GM19099 (cell line): Measurements from ENCODE around the gene CSTF2.

Experiments used
- POLR2A ChIP-seq: IDR thresholded peaks from 3 replicates; pipeline ENCODE4 v1.6.1; 2011; ENCODE audit warnings: low read depth; ENCODE audit not compliant: insufficient read length; ENCODE audit errors: extremely low read depth

The CSTF2 gene

GRCh38 chrX:100819837-100820666 lies at the start of gene CSTF2:
CSTF2 (plus strand) TSS chrX:100820391; CDS start chrX:100820417, 26 bp downstream.
- peak; percentile 77 for TF ChIP-seq POLR2A

GRCh38 chrX:100797359-100797758 lies 22.8 kb upstream of the CSTF2 start:
- TF ChIP-seq POLR2A: no peak

- TF ChIP-seq POLR2A: no peak
These were observed 21.5 kb upstream of the CSTF2 start for GRCh38 chrX:100798484-100799214.

GRCh38 chrX:100802843-100803242 lies 17.3 kb upstream of the CSTF2 start:
- TF ChIP-seq POLR2A: no peak

GRCh38 chrX:100804780-100805179 lies 15.4 kb upstream of the CSTF2 start:
- no peak for TF ChIP-seq POLR2A

- TF ChIP-seq POLR2A: no peak
These were observed 7.7 kb upstream of the CSTF2 start for GRCh38 chrX:100812216-100813158.

- TF ChIP-seq POLR2A: no peak
These were observed 2.9 kb upstream of the CSTF2 start for GRCh38 chrX:100817340-100817739.

GRCh38 chrX:100819534-100819836 lies 706 bp upstream of the CSTF2 start:
- no peak for TF ChIP-seq POLR2A

GRCh38 chrX:100829730-100830129 lies 9.5 kb downstream of the CSTF2 start:
- no peak for TF ChIP-seq POLR2A

GRCh38 chrX:100830143-100830542 lies 10.0 kb downstream of the CSTF2 start:
- no peak for TF ChIP-seq POLR2A

GRCh38 chrX:100830547-100830946 lies 10.4 kb downstream of the CSTF2 start:
- no peak for TF ChIP-seq POLR2A

- TF ChIP-seq POLR2A: no peak
These were observed 11.2 kb downstream of the CSTF2 start for GRCh38 chrX:100831219-100831946.

GRCh38 chrX:100850317-100850716 lies 30.1 kb downstream of the CSTF2 start:
- TF ChIP-seq POLR2A: no peak

- TF ChIP-seq POLR2A: no peak
These were observed 32.6 kb downstream of the CSTF2 start for GRCh38 chrX:100852810-100853209.

- TF ChIP-seq POLR2A: no peak
These were observed 43.2 kb downstream of the CSTF2 start for GRCh38 chrX:100863326-100863864.
